Measurements from ENCODE around the gene PRR36.
A peak's percentile ranks its signal among the peaks of the same experiment; 100 is the strongest.
"Not testable (repeated sequence)": the region's sequence is repeated elsewhere in the genome, so short reads cannot be mapped to it uniquely, and the experiment has no call there.

Gene PRR36

GRCh38 chr19:7870571-7871436 lies 3.4 kb downstream of the PRR36 start:
- peak; percentile 19 for DNase-seq

GRCh38 chr19:7869910-7870511 lies 4.2 kb downstream of the PRR36 start:
- DNase-seq = no peak

- no peak for DNase-seq
Observed at GRCh38 chr19:7869453-7869909, 4.7 kb downstream of the PRR36 start.

- no peak for DNase-seq
Observed at GRCh38 chr19:7868671-7869452, 5.3 kb downstream of the PRR36 start.

GRCh38 chr19:7868326-7868670 lies 5.9 kb downstream of the PRR36 start:
- DNase-seq = no peak

- no peak for DNase-seq
Observed at GRCh38 chr19:7867092-7867844, 6.9 kb downstream of the PRR36 start.

GRCh38 chr19:7866399-7867091 lies 7.6 kb downstream of the PRR36 start:
- DNase-seq = no peak

GRCh38 chr19:7865262-7865911 lies 8.8 kb downstream of the PRR36 start:
- DNase-seq = no peak

GRCh38 chr19:7864690-7865074 lies 9.5 kb downstream of the PRR36 start:
- no peak for DNase-seq

- DNase-seq = no peak
Observed at GRCh38 chr19:7863971-7864689, 10.1 kb downstream of the PRR36 start.

GRCh38 chr19:7863157-7863970 lies 10.8 kb downstream of the PRR36 start:
- no peak for DNase-seq

- DNase-seq = no peak
Observed at GRCh38 chr19:7862413-7862951, 11.7 kb downstream of the PRR36 start.

GRCh38 chr19:7861619-7862412 lies 12.4 kb downstream of the PRR36 start:
- DNase-seq = no peak

- no peak for DNase-seq
Observed at GRCh38 chr19:7860714-7861618, 13.2 kb downstream of the PRR36 start.

GRCh38 chr19:7859831-7860713 lies 14.1 kb downstream of the PRR36 start:
- no peak for DNase-seq

- DNase-seq = not testable (repeated sequence)
Observed at GRCh38 chr19:7859087-7859486, 15.1 kb downstream of the PRR36 start.
